GM23338 (cell line): ENCODE results near the gene AQP6. TPM values are rescaled to one million over a fixed set of nuclear protein-coding genes. Genes with fewer than 3 reads are reported as not detected.

Experiments
- ATAC-seq: fragments of 200-7000 bp; cut with Tn5 transposase; 3 replicates; pipeline ENCODE4 v1.9.1; 2020
- DNase-seq: peaks from one replicate; pipeline ENCODE4 v3.0.0-alpha.2; 2015; ENCODE audit warnings: low spot score
- H2AFZ ChIP-seq: fragments of 200-600 bp; sonication (generic); 2 replicates; pipeline ENCODE4 v1.8.0; 2016; ENCODE audit warnings: antibody characterized with exemption, mild to moderate bottlenecking, moderate library complexity
- H3F3A ChIP-seq: fragments of 200-600 bp; sonication (generic); replicated peaks from 2 replicates; pipeline ENCODE4 v1.8.0; 2017; ENCODE audit warnings: antibody characterized with exemption, mixed run types, low read depth
- H3K27ac ChIP-seq: fragments of 200-600 bp; sonication (generic); 2 replicates; pipeline ENCODE4 v1.6.1; 2016; ENCODE audit warnings: low read depth
- H3K27me3 ChIP-seq: fragments of 200-600 bp; sonication (generic); 2 replicates; pipeline ENCODE4 v1.8.0; 2016; ENCODE audit warnings: mild to moderate bottlenecking, mixed run types, moderate library complexity; ENCODE audit not compliant: insufficient read depth
- H3K36me3 ChIP-seq: fragments of 200-600 bp; sonication (generic); 2 replicates; pipeline ENCODE4 v1.8.0; 2016; ENCODE audit warnings: mild to moderate bottlenecking; ENCODE audit not compliant: insufficient read depth
- H3K4me1 ChIP-seq: fragments of 200-600 bp; sonication (generic); 2 replicates; pipeline ENCODE4 v1.8.0; 2016; ENCODE audit warnings: mild to moderate bottlenecking, moderate library complexity; ENCODE audit not compliant: insufficient read depth
- H3K4me2 ChIP-seq: fragments of 200-600 bp; sonication (generic); 2 replicates; pipeline ENCODE4 v1.7.1; 2017; ENCODE audit warnings: mixed run types
- H3K4me3 ChIP-seq: fragments of 200-600 bp; sonication (generic); 2 replicates; pipeline ENCODE4 v1.6.1; 2016; ENCODE audit warnings: mixed run types
- H3K79me2 ChIP-seq: fragments of 200-600 bp; sonication (generic); replicated peaks from 2 replicates; pipeline ENCODE4 v1.8.0; 2017; ENCODE audit warnings: mild to moderate bottlenecking; ENCODE audit not compliant: insufficient read depth
- H3K9me2 ChIP-seq: fragments of 200-600 bp; sonication (generic); 2 replicates; pipeline ENCODE4 v1.8.0; 2017; ENCODE audit not compliant: insufficient read depth
- H4K20me1 ChIP-seq: fragments of 200-600 bp; sonication (generic); replicated peaks from 2 replicates; pipeline ENCODE4 v1.8.0; 2017; ENCODE audit warnings: mild to moderate bottlenecking; ENCODE audit not compliant: insufficient read depth
- H3K27ac Mint-ChIP-seq: 2 replicates; pipeline ENCODE4 v1.8.0; 2020; ENCODE audit warnings: inconsistent platforms, mild to moderate bottlenecking, moderate library complexity, mixed read lengths
- H3K27me3 Mint-ChIP-seq: 3 replicates; pipeline ENCODE4 v1.8.0; 2022; ENCODE audit warnings: low read depth, mild to moderate bottlenecking, moderate library complexity, mixed read lengths, inconsistent platforms; ENCODE audit not compliant: insufficient read depth, poor library complexity
- H3K36me3 Mint-ChIP-seq: 3 replicates; pipeline ENCODE4 v1.8.0; 2021; ENCODE audit warnings: low read depth, mild to moderate bottlenecking, inconsistent platforms, moderate library complexity, mixed read lengths
- H3K4me1 Mint-ChIP-seq: 3 replicates; pipeline ENCODE4 v1.8.0; 2020; ENCODE audit warnings: mild to moderate bottlenecking, inconsistent platforms, mixed read lengths
- H3K4me3 Mint-ChIP-seq: 3 replicates; pipeline ENCODE4 v1.8.0; 2021; ENCODE audit warnings: moderate library complexity, mild to moderate bottlenecking, inconsistent platforms, mixed read lengths
- H3K9me3 Mint-ChIP-seq: 3 replicates; pipeline ENCODE4 v1.8.0; 2020; ENCODE audit warnings: moderate library complexity, mild to moderate bottlenecking, inconsistent platforms, mixed read lengths
- CREB1 ChIP-seq: fragments of 250-450 bp; sonication (Bioruptor Pico); IDR thresholded peaks from 2 replicates; pipeline ENCODE4 v1.5.0; 2020; ENCODE audit warnings: low read depth, mild to moderate bottlenecking, moderate library complexity
- CTCF ChIP-seq, 2 experiments: fragments of 200-600 bp in 1 of 2; sonication (generic) in 1 of 2; conservative IDR thresholded peaks; 2 replicates each; pipeline versions ENCODE4 v1.5.1 to v1.6.1; 2016 to 2017; ENCODE audit warnings: antibody characterized with exemption in 2 of 2, low read depth in 2 of 2, mild to moderate bottlenecking in 2 of 2, moderate library complexity in 1 of 2
- ETS1 ChIP-seq: IDR thresholded peaks from 2 replicates; pipeline ENCODE4 v1.6.1; 2016; ENCODE audit warnings: antibody characterized with exemption
- EZH2 ChIP-seq: fragments of 200-600 bp; sonication (generic); IDR thresholded peaks from one replicate; pipeline ENCODE4 v1.8.0; 2017; ENCODE audit warnings: antibody characterized with exemption, mild to moderate bottlenecking, low read depth; ENCODE audit not compliant: unreplicated experiment
- JUNB ChIP-seq: IDR thresholded peaks from one replicate; pipeline ENCODE4 v1.6.1; 2016; ENCODE audit warnings: antibody characterized with exemption; ENCODE audit not compliant: unreplicated experiment
- NANOG ChIP-seq: IDR thresholded peaks from 2 replicates; pipeline ENCODE4 v1.6.1; 2016; ENCODE audit warnings: antibody characterized with exemption, borderline replicate concordance
- POLR2AphosphoS5 ChIP-seq: IDR thresholded peaks from 2 replicates; pipeline ENCODE4 v1.6.1; 2016; ENCODE audit warnings: antibody characterized with exemption, low read depth
- REST ChIP-seq: IDR thresholded peaks from one replicate; pipeline ENCODE4 v1.6.1; 2018; ENCODE audit warnings: antibody characterized with exemption; ENCODE audit not compliant: unreplicated experiment
- STAT1 ChIP-seq: IDR thresholded peaks from one replicate; pipeline ENCODE4 v1.6.1; 2016; ENCODE audit warnings: antibody characterized with exemption; ENCODE audit not compliant: unreplicated experiment
- ZNF114 ChIP-seq: fragments of 250-450 bp; sonication (Bioruptor Pico); IDR thresholded peaks from 2 replicates; pipeline ENCODE4 v1.5.0; 2020; ENCODE audit warnings: mild to moderate bottlenecking, moderate library complexity
- ZNF331 ChIP-seq: fragments of 250-450 bp; sonication (Bioruptor Pico); IDR thresholded peaks from 2 replicates; pipeline ENCODE4 v1.5.0; 2020; ENCODE audit warnings: low read depth, mild to moderate bottlenecking, moderate library complexity
- polyA plus RNA-seq: library from polyadenylated mRNA; unstranded; fragments of >200 nt; fragmentation: Nextera tagmentation; extraction: Ambion mirVana; gene quantifications from 2 replicates; pipeline ENCODE4 v1.2.1, GENCODE V29; 2016
- total RNA-seq: library from RNA; depleted of rRNA; stranded (reverse); fragments of >200 nt; shearing (Covaris generic); gene quantifications from 2 replicates; pipeline ENCODE4 v1.2.3, GENCODE V29; 2014

Gene AQP6
- total and polyA plus RNA-seq, 2 experiments from 2014 or later: 0.08 TPM; not detected in 1

GRCh38 chr12:49949866-49950265 lies 22.9 kb upstream of the AQP6 start:
- Histone ChIP-seq H2AFZ (no peak overlapping the region; the same call in 1 of the 2 replicates), H3K27me3 (peaks cover 6% of the 10 kb centered on the region), H4K20me1 (no peaks in the 10 kb centered on the region), H3K4me2 (no peak overlapping the region), H3K79me2 (no peaks in the 10 kb centered on the region), H3K36me3 (no peaks in the 10 kb centered on the region), H3K9me2 (no peaks in the 10 kb centered on the region), H3K4me3 (no peak overlapping the region), H3K4me1 (peaks cover 31% of the 10 kb centered on the region), H3F3A (no peaks in the 10 kb centered on the region), H3K27ac (no peak overlapping the region)
- DNase-seq (no peak), ATAC-seq (no peak)
- TF ChIP-seq ZNF331 (CRISPR knock-in tag) (no peak), STAT1 (no peak), ZNF114 (CRISPR knock-in tag) (no peak), POLR2AphosphoS5 (no peak), NANOG (no peak), REST (no peak)
- Mint-ChIP-seq H3K4me3 (no peak overlapping the region), H3K4me1 (peaks cover 29% of the 10 kb centered on the region), H3K27ac (no peak overlapping the region), H3K27me3 (peaks cover 15% of the 10 kb centered on the region), H3K9me3 (no peaks in the 10 kb centered on the region), H3K36me3 (no peaks in the 10 kb centered on the region)

DNA sequence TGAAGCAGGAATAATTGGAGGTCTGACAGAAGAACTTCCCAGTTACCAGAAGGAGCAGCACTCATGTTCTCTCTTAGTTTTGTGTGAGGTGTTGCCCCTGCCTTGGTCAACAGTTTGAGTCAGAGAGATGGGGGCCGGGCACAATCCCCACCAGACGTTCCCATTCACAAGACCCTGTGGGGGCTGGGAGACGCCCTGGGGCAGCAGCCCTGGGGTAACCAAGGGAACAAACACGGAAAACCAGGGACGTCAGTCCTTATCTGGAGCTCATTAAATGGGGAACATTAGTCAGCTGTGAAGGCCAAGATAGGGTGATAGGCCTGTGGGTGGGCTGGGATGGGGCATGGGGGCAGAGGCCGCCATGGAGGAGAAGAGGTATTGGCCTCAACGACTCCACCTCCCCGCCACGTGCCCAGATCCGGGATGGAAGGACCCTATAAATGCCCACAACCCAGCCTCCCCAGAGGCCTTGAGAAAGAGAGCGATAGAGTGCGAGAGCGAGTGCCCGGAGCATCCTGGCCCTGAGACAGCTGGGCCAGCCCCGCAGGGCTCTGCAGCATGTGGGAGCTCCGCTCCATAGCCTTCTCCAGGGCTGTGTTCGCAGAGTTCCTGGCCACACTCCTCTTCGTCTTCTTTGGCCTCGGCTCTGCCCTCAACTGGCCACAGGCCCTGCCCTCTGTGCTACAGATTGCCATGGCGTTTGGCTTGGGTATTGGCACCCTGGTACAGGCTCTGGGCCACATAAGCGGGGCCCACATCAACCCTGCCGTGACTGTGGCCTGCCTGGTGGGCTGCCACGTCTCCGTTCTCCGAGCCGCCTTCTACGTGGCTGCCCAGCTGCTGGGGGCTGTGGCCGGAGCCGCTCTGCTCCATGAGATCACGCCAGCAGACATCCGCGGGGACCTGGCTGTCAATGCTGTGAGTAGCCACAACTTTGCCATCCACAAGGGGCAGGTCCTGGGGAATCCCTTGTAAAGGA lies 22.2 kb upstream of the AQP6 start, which contains the start of gene AQP2:
AQP2 (plus strand) TSS at position 465 of the 979 bp plus-strand sequence; CDS start at position 559, 94 bp downstream.
- H3K4me2 ChIP-seq: no peak within 1 kb of the TSS
- Mint-ChIP-seq H3K4me1 (peaks cover 24% of the 10 kb centered on the region), H3K27me3 (peaks cover 8% of the 10 kb centered on the region), H3K36me3 (no peaks in the 10 kb centered on the region), H3K27ac (no peak within 1 kb of the TSS), H3K9me3 (no peaks in the 10 kb centered on the region), H3K4me3 (no peak within 1 kb of the TSS)
- ATAC-seq: no peak
- peaks cover 13% of the 10 kb centered on the region for H3K27me3 ChIP-seq
- no peak for DNase-seq
- TF ChIP-seq CREB1: no peak
- no peak for TF ChIP-seq ZNF331 (CRISPR knock-in tag)
- no peak for TF ChIP-seq ETS1
- no peak for TF ChIP-seq REST
- no peak for TF ChIP-seq CTCF (conservative IDR thresholded peaks at IDR 0.05; ENCODE audit: low read depth in 2 of 2)
- TF ChIP-seq POLR2AphosphoS5: no peak
- no peak for TF ChIP-seq EZH2
- TF ChIP-seq JUNB: no peak
- TF ChIP-seq ZNF114 (CRISPR knock-in tag): no peak
- no peak for TF ChIP-seq STAT1
- no peaks in the 10 kb centered on the region for H3K79me2 ChIP-seq
- no peaks in the 10 kb centered on the region for H3K9me2 ChIP-seq
- H2AFZ ChIP-seq: no peak within 1 kb of the TSS; the same call in 1 of the 2 replicates
- peaks cover 30% of the 10 kb centered on the region for H3K4me1 ChIP-seq
- H3F3A ChIP-seq: no peaks in the 10 kb centered on the region
- H3K4me3 ChIP-seq: no peak within 1 kb of the TSS
- no peak within 1 kb of the TSS for H3K27ac ChIP-seq
- H4K20me1 ChIP-seq: no peaks in the 10 kb centered on the region
- H3K36me3 ChIP-seq: no peaks in the 10 kb centered on the region
